Smooth muscle cell (in vitro differentiated cells): ENCODE results near the gene DHRS2. TPM values are rescaled to one million over a fixed set of nuclear protein-coding genes. Genes with fewer than 3 reads are reported as not detected.
"Not testable (repeated sequence)": the region's sequence is repeated elsewhere in the genome, so short reads cannot be mapped to it uniquely, and the experiment has no call there.

Source experiments
- DNase-seq: peaks from one replicate; lab custom pipeline; 2025; ENCODE audit not compliant: unreplicated experiment; lab: John Stamatoyannopoulos, UW
- H2AFZ ChIP-seq: fragments of 200-600 bp; sonication (generic); 2 replicates; pipeline ENCODE4 v1.6.0; 2016; ENCODE audit warnings: antibody characterized with exemption, low read depth, mild to moderate bottlenecking
- H3F3A ChIP-seq: fragments of 200-600 bp; sonication (generic); 2 replicates; pipeline ENCODE4 v1.6.0; 2017; ENCODE audit warnings: antibody characterized with exemption, low read depth
- H3K27ac ChIP-seq: fragments of 200-600 bp; sonication (generic); 2 replicates; pipeline ENCODE4 v1.5.1; 2016; ENCODE audit warnings: low read depth, mild to moderate bottlenecking
- H3K27me3 ChIP-seq: fragments of 200-600 bp; sonication (generic); 2 replicates; pipeline ENCODE4 v1.6.1; 2016; ENCODE audit warnings: low read depth, mild to moderate bottlenecking
- H3K36me3 ChIP-seq: fragments of 200-600 bp; sonication (generic); 2 replicates; pipeline ENCODE4 v1.5.1; 2016; ENCODE audit warnings: low read depth
- H3K4me1 ChIP-seq: fragments of 200-600 bp; sonication (generic); 2 replicates; pipeline ENCODE4 v1.5.1; 2016; ENCODE audit warnings: low read depth
- H3K4me2 ChIP-seq: fragments of 200-600 bp; sonication (generic); 2 replicates; pipeline ENCODE4 v1.6.0; 2016; ENCODE audit warnings: mild to moderate bottlenecking
- H3K4me3 ChIP-seq: fragments of 200-600 bp; sonication (generic); 2 replicates; pipeline ENCODE4 v1.5.1; 2016; ENCODE audit warnings: mild to moderate bottlenecking
- H3K79me2 ChIP-seq: fragments of 200-600 bp; sonication (generic); 2 replicates; pipeline ENCODE4 v1.6.0; 2016; ENCODE audit warnings: low read depth, mild to moderate bottlenecking
- H3K9ac ChIP-seq: fragments of 200-600 bp; sonication (generic); 2 replicates; pipeline ENCODE4 v1.6.0; 2016; ENCODE audit warnings: low read depth
- H3K9me3 ChIP-seq: fragments of 200-600 bp; sonication (generic); replicated peaks from 2 replicates; pipeline ENCODE4 v1.5.1; 2016; ENCODE audit warnings: low read depth
- H4K20me1 ChIP-seq: fragments of 200-600 bp; sonication (generic); 2 replicates; pipeline ENCODE4 v1.6.0; 2016; ENCODE audit warnings: low read depth
- CTCF ChIP-seq: fragments of 200-600 bp; sonication (generic); IDR thresholded peaks from 2 replicates; pipeline ENCODE4 v1.5.1; 2017; ENCODE audit warnings: borderline replicate concordance, mild to moderate bottlenecking, antibody characterized with exemption; ENCODE audit not compliant: insufficient read depth, poor library complexity, severe bottlenecking
- WGBS: methylation state at CpG from one replicate; pipeline ENCODE4 v1.1.7; 2016; ENCODE audit warnings: low lambda C conversion rate; 5-methylcytosine and 5-hydroxymethylcytosine counted together
- polyA plus RNA-seq: library from polyadenylated mRNA; unstranded; fragments of >200 nt; fragmentation: Nextera tagmentation; extraction: Ambion mirVana; gene quantifications from 2 replicates; pipeline ENCODE4 v1.2.1, GENCODE V29; 2016
- total RNA-seq: library from RNA; depleted of rRNA; stranded (reverse); fragments of >200 nt; gene quantifications from 2 replicates; pipeline ENCODE4 v1.2.3, GENCODE V29; 2014

Gene DHRS2
- total and polyA plus RNA-seq, 2 experiments from 2014 or later = 0.36 to 1.4 TPM

- peak overlapping the region; percentile 27 for H3K27ac ChIP-seq
- not testable (repeated sequence) for H3K4me2 ChIP-seq, H3K9me3 ChIP-seq, H3K9ac ChIP-seq, H3F3A ChIP-seq, DNase-seq, H3K4me1 ChIP-seq, H2AFZ ChIP-seq, H3K36me3 ChIP-seq, H3K27me3 ChIP-seq, H4K20me1 ChIP-seq, H3K4me3 ChIP-seq, H3K79me2 ChIP-seq
- WGBS = 73% methylated on average over 17 of the region's 17 CpGs
Measured at GRCh38 chr14:23637655-23638413, 1.7 kb downstream of the DHRS2 start.

GRCh38 chr14:23638414-23639047, 2.4 kb downstream of the DHRS2 start:
- Histone ChIP-seq H4K20me1 (no peaks in the 10 kb centered on the region), H3K4me1 (no peaks in the 10 kb centered on the region), H3K4me2 (no peak overlapping the region), H3K9ac (no peak overlapping the region), H3K9me3 (no peaks in the 10 kb centered on the region), H3K27me3 (no peaks in the 10 kb centered on the region), H3K27ac (peak overlapping the region; percentile 27), H3K79me2 (no peaks in the 10 kb centered on the region), H2AFZ (no peak overlapping the region), H3K4me3 (no peak overlapping the region), H3F3A (no peaks in the 10 kb centered on the region), H3K36me3 (no peaks in the 10 kb centered on the region)
- no peak for DNase-seq
- WGBS = 69% methylated on average over 8 of the region's 8 CpGs
- no peak for TF ChIP-seq CTCF

- no peaks in the 10 kb centered on the region for H4K20me1 ChIP-seq
- H3K79me2 ChIP-seq = no peaks in the 10 kb centered on the region
- no peak overlapping the region for H3K4me3 ChIP-seq
- no peaks in the 10 kb centered on the region for H3K4me1 ChIP-seq
- DNase-seq = no peak
- no peaks in the 10 kb centered on the region for H3F3A ChIP-seq
- no peak overlapping the region for H3K27ac ChIP-seq
- no peak for TF ChIP-seq CTCF
- no peaks in the 10 kb centered on the region for H3K27me3 ChIP-seq
- no peak overlapping the region for H2AFZ ChIP-seq
- no peak overlapping the region for H3K9ac ChIP-seq
- H3K36me3 ChIP-seq = no peaks in the 10 kb centered on the region
- no peak overlapping the region for H3K4me2 ChIP-seq
- 84% methylated on average over 21 of the region's 21 CpGs for WGBS
- no peaks in the 10 kb centered on the region for H3K9me3 ChIP-seq
Measured at GRCh38 chr14:23639048-23639890, 3.1 kb downstream of the DHRS2 start.

- Histone ChIP-seq H3K4me3 (no peak overlapping the region), H3K79me2 (no peaks in the 10 kb centered on the region), H3K36me3 (no peaks in the 10 kb centered on the region), H4K20me1 (no peaks in the 10 kb centered on the region), H3K27ac (no peak overlapping the region), H3K4me2 (no peak overlapping the region), H3K9ac (no peak overlapping the region), H3K4me1 (no peaks in the 10 kb centered on the region), H3F3A (no peaks in the 10 kb centered on the region), H2AFZ (no peak overlapping the region), H3K9me3 (no peaks in the 10 kb centered on the region), H3K27me3 (no peaks in the 10 kb centered on the region)
- no peak for TF ChIP-seq CTCF
- WGBS = 83% methylated on average over 8 of the region's 8 CpGs
- no peak for DNase-seq
Measured at GRCh38 chr14:23639891-23640523, 3.8 kb downstream of the DHRS2 start.
